ENCODE results near the gene SPSB4. TPM values are rescaled to one million over a fixed set of nuclear protein-coding genes. Genes with fewer than 3 reads are reported as not detected.

Gene SPSB4
- total RNA-seq (2022; extraction: Qiagen RNA extraction; ENCODE audit: low read depth) = 0.15 to 0.24 TPM (median 0.18 TPM) in 4 of 5 replicates, not detected in the other

GRCh38 chr3:141050576-141051442 is at the start of gene SPSB4:
TSS of gene SPSB4 (plus strand) at chr3:141051347. CDS start at chr3:141066105, 14,758 bp downstream.

Other genes starting within 250 kb of the SPSB4 start
- gene SLC25A36, start 109.5 kb upstream of the SPSB4 start, total RNA-seq (2022; extraction: Qiagen RNA extraction; ENCODE audit: low read depth) = 13.3 to 21.8 TPM (median 20.1 TPM) in 5 replicates
- gene PXYLP1, start 180.5 kb downstream of the SPSB4 start, total RNA-seq (2022; extraction: Qiagen RNA extraction; ENCODE audit: low read depth) = 11.4 to 12.7 TPM (median 12.1 TPM) in 5 replicates